Endothelial cell of umbilical vein (primary cell): ENCODE results near the gene BHLHE23.

Source experiments
- CTCF ChIP-seq, 2 donors: IDR thresholded peaks; 1 replicate in 1 of 2; 2 replicates in 1 of 2; pipeline ENCODE4 v1.5.1; 2011; ENCODE audit warnings: low read length in 2 of 2, mild to moderate bottlenecking in 2 of 2, moderate library complexity in 2 of 2, control low read depth in 1 of 2, inconsistent platforms in 1 of 2, low read depth in 1 of 2; ENCODE audit not compliant: insufficient read depth in 1 of 2; ENCODE audit errors: extremely low read depth in 1 of 2
- EZH2 ChIP-seq: IDR thresholded peaks from 2 replicates; pipeline ENCODE4 v1.6.1; 2012; ENCODE audit warnings: borderline replicate concordance, low read depth, mild to moderate bottlenecking, moderate library complexity, low read length, inconsistent platforms; ENCODE audit not compliant: severe bottlenecking
- FOS ChIP-seq: IDR thresholded peaks from 2 replicates; pipeline ENCODE4 v1.6.1; 2011; ENCODE audit warnings: mild to moderate bottlenecking, low read length, moderate library complexity, borderline replicate concordance; ENCODE audit not compliant: insufficient read depth
- JUN ChIP-seq: IDR thresholded peaks from 2 replicates; pipeline ENCODE4 v1.6.1; 2011; ENCODE audit warnings: borderline replicate concordance, low read depth; ENCODE audit not compliant: insufficient read length, insufficient read depth
- MAX ChIP-seq: IDR thresholded peaks from 2 replicates; pipeline ENCODE4 v1.6.1; 2011; ENCODE audit not compliant: insufficient read depth, insufficient read length
- POLR2A ChIP-seq: IDR thresholded peaks from 2 replicates; pipeline ENCODE4 v1.6.1; 2012; ENCODE audit warnings: low read depth, mild to moderate bottlenecking, control low read depth, low read length
- POLR2AphosphoS5 ChIP-seq: IDR thresholded peaks from 2 replicates; pipeline ENCODE4 v1.6.1; 2012; ENCODE audit warnings: low read depth, mild to moderate bottlenecking, control low read depth, low read length, moderate library complexity; ENCODE audit not compliant: insufficient read depth

GRCh38 chr20:62961310-62961783 is 45.4 kb downstream of the BHLHE23 start:
- TF ChIP-seq CTCF (IDR thresholded peaks at IDR 0.05; ENCODE audit: extremely low read depth in 1 of 2, insufficient read depth in 1 of 2, low read depth in 1 of 2, low read length in 2 of 2) (no peak), POLR2AphosphoS5 (no peak), FOS (no peak), POLR2A (no peak), EZH2 (no peak), MAX (no peak), JUN (no peak)
